VCaP (cell line): ENCODE data around the gene RTN3.

Experiments used
- H3K27ac ChIP-seq: fragments of 450-650 bp; 2 replicates; pipeline ENCODE4 v1.5.1; 2017
- TF ChIP-seq, protein P1 (sequence below): fragments of 450-650 bp; conservative IDR thresholded peaks from 2 replicates; pipeline ENCODE4 v1.5.1; 2017; ENCODE audit warnings: mild to moderate bottlenecking, moderate library complexity

RTN3 gene

DNA sequence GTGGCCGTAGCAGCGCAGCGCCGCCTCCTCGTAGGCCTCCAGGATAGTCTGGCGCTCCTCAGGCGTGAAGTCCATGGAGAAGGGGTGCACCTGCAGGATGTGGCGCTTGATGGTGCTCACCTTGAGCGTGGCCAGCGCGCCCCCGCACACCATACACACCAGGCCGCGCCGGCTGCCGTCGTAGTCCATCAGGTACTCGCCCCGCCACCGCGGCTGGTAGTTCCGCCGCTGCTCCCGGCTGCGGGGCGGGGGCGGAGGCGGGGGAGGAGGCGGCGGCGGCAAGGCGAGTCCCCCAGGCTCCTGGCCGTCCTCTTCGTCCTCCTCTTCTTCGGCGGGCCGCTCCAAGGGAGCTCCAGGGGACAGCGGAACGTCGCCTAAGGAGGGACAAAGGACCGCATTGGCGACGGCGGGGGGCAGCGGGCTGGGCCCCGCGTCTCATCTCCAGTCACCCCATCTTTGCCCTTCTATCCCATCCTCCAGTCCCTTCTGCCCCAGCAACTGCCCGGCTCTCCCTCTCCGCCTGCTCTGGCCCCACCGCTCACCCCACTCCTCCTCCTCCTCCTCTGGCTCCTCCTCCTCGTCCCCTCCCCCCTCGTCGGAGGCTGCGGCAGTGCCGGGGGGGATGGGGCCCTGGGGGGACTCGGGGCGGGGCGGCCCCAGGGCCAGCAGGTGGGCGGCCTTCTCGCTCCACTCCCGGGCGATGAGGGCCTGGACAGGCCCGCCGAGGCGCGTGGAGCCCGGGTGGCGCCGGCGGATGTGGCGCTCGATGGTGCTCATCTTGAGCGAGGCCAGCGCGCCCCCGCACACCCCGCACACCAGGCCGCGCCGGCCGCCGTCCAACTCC is 82.4 kb downstream of the RTN3 start:
- TF ChIP-seq, protein P1, sequence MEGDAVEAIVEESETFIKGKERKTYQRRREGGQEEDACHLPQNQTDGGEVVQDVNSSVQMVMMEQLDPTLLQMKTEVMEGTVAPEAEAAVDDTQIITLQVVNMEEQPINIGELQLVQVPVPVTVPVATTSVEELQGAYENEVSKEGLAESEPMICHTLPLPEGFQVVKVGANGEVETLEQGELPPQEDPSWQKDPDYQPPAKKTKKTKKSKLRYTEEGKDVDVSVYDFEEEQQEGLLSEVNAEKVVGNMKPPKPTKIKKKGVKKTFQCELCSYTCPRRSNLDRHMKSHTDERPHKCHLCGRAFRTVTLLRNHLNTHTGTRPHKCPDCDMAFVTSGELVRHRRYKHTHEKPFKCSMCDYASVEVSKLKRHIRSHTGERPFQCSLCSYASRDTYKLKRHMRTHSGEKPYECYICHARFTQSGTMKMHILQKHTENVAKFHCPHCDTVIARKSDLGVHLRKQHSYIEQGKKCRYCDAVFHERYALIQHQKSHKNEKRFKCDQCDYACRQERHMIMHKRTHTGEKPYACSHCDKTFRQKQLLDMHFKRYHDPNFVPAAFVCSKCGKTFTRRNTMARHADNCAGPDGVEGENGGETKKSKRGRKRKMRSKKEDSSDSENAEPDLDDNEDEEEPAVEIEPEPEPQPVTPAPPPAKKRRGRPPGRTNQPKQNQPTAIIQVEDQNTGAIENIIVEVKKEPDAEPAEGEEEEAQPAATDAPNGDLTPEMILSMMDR: no peak
- H3K27ac ChIP-seq: no peak overlapping the region

DNA sequence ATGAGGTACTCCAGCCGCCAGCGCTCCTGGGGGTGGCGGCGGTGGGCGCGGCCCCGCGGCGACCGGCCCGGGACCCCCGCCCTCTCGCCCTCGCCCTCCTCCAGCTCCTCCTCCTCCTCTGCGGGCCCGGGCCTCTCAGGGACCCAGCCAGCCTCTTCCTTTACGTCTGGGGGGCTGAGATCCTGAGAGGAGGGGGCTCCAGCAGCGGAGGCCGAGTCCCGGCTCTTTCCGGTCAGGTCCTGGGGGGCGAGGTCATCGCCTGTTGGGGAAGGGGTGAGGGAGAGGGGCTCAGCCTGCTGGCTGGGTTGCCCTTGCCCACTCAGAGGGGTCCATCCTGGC is 83.0 kb downstream of the RTN3 start:
- TF ChIP-seq, protein P1: no peak

DNA sequence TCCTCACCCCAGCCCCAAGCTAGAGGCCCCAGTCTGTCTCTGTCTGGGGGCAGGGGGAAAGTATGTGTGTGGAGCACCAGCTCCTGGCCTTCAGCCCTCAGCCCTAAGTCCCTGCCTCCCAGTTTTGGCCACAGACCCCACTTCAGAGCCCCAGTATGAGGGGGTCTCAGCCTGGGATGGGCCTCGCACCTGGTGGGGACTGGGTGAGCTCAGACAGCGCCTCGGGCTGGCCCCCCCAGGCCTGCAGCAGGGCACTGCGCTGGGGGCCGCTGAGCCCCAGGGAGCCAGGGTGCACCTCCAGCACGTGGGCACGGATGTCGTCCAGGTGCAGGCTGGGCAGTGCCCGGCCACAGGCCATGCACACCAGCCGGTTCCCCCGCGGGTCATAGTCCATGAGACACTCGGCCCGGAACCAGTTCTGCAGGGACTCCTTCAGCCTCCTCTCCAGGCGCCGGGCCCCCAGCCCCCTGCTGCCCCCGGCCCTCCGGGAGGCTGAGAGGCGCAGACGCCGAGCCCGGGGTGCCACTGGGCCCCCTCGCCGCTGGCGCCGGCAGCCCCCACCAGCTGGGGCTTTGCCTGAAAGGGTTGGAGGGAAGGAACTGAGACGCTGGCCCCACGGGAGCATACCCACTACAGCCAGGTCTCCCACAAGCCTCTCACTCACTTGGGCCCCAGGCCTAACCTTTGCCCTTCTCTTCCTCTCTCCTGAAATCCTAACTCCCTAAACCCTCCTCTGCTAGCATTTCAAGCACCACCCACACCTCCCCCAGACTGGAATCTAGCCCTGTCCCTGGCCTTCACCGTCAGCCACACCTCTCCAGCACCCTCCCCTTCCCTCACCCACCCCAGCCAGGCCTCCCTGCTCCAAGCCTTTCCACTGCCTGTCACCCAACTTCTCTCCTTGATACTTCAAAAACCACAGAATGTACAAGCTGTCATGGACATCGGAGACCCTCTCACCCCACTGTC is 83.7 kb downstream of the RTN3 start:
- TF ChIP-seq, protein P1: no peak
- H3K27ac ChIP-seq: peak overlapping the region; percentile 83; the same call in 1 of the 2 replicates

More for the DNA sequence above, 83.0 kb downstream of the RTN3 start:
- no peak overlapping the region for H3K27ac ChIP-seq

DNA sequence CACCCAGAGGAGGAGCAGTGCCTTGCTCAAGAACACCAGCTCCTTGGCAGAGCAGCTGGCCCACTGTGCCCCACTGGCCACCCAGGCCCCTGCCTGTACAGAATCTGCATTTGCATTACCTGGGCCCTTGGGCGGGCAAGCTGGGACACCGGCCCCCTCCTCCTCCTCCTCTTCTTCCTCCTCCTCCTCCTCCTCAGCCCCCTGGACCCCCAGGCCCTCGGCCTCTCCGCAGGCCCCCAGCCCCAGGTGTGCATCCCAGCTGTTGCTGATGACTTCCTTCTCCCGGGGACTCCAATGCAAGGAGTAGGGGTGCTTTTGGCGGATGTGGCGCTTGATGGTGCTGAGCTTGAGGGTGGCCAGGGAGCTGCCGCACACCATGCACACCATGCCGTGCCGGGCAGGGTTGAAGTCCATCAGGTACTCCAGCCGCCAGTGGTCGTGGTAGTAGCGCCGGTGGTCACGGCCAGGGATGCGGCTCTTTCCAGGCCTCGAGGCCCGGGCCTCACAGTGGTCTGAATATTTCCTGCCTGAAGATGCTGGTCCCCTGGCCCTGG is 84.5 kb downstream of the RTN3 start:
- TF ChIP-seq, protein P1: no peak
- peak overlapping the region; percentile 83; the same call in 1 of the 2 replicates for H3K27ac ChIP-seq

DNA sequence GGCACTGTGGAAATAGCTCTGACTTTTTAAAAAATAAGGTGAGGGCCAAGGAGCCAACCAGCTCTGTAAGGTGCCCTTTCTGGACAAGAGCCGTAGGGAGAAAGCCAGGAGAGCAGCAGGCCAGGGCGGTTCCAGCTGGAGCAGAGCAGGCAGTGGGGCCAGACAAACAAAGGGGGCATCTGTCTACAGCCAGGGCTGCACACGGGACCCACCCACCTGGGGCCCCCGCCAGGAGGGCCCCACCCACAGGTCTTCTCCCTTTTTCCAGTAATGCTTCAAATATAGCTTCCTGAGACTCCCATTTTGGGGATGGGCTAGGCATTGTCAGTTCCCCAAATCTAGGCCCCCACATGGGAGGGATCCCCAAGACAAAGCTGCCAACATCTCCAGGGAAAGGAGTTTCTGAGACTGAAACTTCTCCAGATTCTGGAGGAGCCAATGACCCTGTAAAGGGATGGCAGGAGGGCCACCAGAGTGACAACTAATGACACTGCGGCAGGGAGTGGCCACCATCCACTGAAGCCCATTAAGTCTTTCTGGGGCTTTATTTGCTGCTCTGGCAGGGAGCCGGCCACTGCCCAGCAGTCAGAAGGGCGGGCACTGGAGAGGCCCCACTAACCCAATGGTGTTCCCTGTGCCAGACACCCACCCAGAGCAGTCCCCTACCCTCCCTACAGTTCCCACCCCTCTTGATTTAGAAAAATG is 85.4 kb downstream of the RTN3 start:
- peak overlapping the region; percentile 83 for H3K27ac ChIP-seq
- TF ChIP-seq, protein P1: no peak

GRCh38 chr11:63767267-63767564 is 85.9 kb downstream of the RTN3 start:
- H3K27ac ChIP-seq: peak overlapping the region; percentile 83
- TF ChIP-seq, protein P1: no peak
